IMR-90 (cell line): ENCODE measurements around the gene ENO2. TPM values are rescaled to one million over a fixed set of nuclear protein-coding genes. Genes with fewer than 3 reads are reported as not detected.
"Not testable (repeated sequence)": the region's sequence is repeated elsewhere in the genome, so short reads cannot be mapped to it uniquely, and the experiment has no call there.

Experiments used
- ATAC-seq: fragments of 200-7000 bp; cut with Tn5 transposase; 2 replicates; pipeline ENCODE4 v1.9.1; 2020; ENCODE audit warnings: low read depth, mild to moderate bottlenecking, moderate library complexity
- BruUV-seq: library from RNA; stranded (reverse); fragments of 400-500 nt; replicated peaks from 2 replicates; lab custom pipeline; 2021; lab: Mats Ljungman, UMichigan
- CTCF ChIA-PET: fragments of 300-600 bp; formaldehyde crosslinking; extraction: SDS; loops from one replicate; lab custom pipeline; 2021; ENCODE audit warnings: antibody characterized with exemption; lab: Yijun Ruan, JAX
- POLR2A ChIA-PET: fragments of 300-600 bp; sonication (Branson Sonifier 250); formaldehyde crosslinking; loops from one replicate; lab custom pipeline; 2022; ENCODE audit warnings: antibody characterized with exemption; ENCODE audit not compliant: unreplicated experiment; lab: Charles Lee
- DNase-seq: peaks from one replicate; pipeline ENCODE4 v3.0.0; 2013
- H2AFZ ChIP-seq: replicated peaks from 2 replicates; pipeline ENCODE3; 2013; ENCODE audit warnings: low read length, mild to moderate bottlenecking; ENCODE audit not compliant: poor library complexity
- H2AK5ac ChIP-seq: 2 replicates; pipeline ENCODE4 v1.6.1; 2013; ENCODE audit warnings: low read depth, low read length, inconsistent platforms
- H2AK9ac ChIP-seq: replicated peaks from 2 replicates; pipeline ENCODE3; 2013; ENCODE audit warnings: mild to moderate bottlenecking, low read depth, low read length, moderate library complexity; ENCODE audit not compliant: poor library complexity
- H2BK120ac ChIP-seq: 2 replicates; pipeline ENCODE4 v1.6.1; 2013; ENCODE audit warnings: low read depth, low read length, inconsistent platforms
- H2BK15ac ChIP-seq: 3 replicates; pipeline ENCODE4 v1.6.1; 2013; ENCODE audit warnings: low read depth, low read length, inconsistent platforms
- H2BK20ac ChIP-seq: 2 replicates; pipeline ENCODE4 v1.6.1; 2013; ENCODE audit warnings: low read depth, mild to moderate bottlenecking, inconsistent platforms, low read length, moderate library complexity
- H2BK5ac ChIP-seq: 2 replicates; pipeline ENCODE4 v1.6.1; 2013; ENCODE audit warnings: mild to moderate bottlenecking, low read depth, low read length, inconsistent platforms; ENCODE audit not compliant: poor library complexity, severe bottlenecking
- H3K14ac ChIP-seq: replicated peaks from 2 replicates; pipeline ENCODE4 v1.6.1; 2013; ENCODE audit warnings: low read depth, low read length, inconsistent platforms
- H3K18ac ChIP-seq: 2 replicates; pipeline ENCODE4 v1.6.1; 2013; ENCODE audit warnings: low read depth, low read length, control low read depth
- H3K23ac ChIP-seq: 2 replicates; pipeline ENCODE4 v1.6.1; 2013; ENCODE audit warnings: low read depth, low read length, inconsistent platforms
- H3K27ac ChIP-seq: 2 replicates; pipeline ENCODE4 v1.5.1; 2013; ENCODE audit warnings: mild to moderate bottlenecking, control low read depth, low read length; ENCODE audit not compliant: insufficient read depth
- H3K27me3 ChIP-seq: 2 replicates; pipeline ENCODE4 v1.6.1; 2013; ENCODE audit warnings: low read length; ENCODE audit not compliant: control insufficient read depth, insufficient read depth
- H3K36me3 ChIP-seq: 2 replicates; pipeline ENCODE4 v1.6.1; 2013; ENCODE audit warnings: low read length, mixed read lengths; ENCODE audit not compliant: control insufficient read depth, insufficient read depth
- H3K4ac ChIP-seq: 2 replicates; pipeline ENCODE4 v1.6.1; 2013; ENCODE audit warnings: low read depth, low read length, inconsistent platforms
- H3K4me1 ChIP-seq: 2 replicates; pipeline ENCODE4 v1.6.1; 2013; ENCODE audit warnings: low read length, mixed read lengths; ENCODE audit not compliant: control insufficient read depth, insufficient read depth
- H3K4me2 ChIP-seq: 2 replicates; pipeline ENCODE4 v1.6.1; 2013; ENCODE audit warnings: low read depth, mild to moderate bottlenecking, control low read depth, low read length, moderate library complexity
- H3K4me3 ChIP-seq: 2 replicates; pipeline ENCODE4 v1.5.1; 2013; ENCODE audit warnings: low read depth, mild to moderate bottlenecking, control low read depth, low read length, moderate library complexity; ENCODE audit not compliant: insufficient read depth
- H3K56ac ChIP-seq: 2 replicates; pipeline ENCODE4 v1.6.1; 2013; ENCODE audit warnings: low read length, inconsistent platforms; ENCODE audit not compliant: insufficient read depth; ENCODE audit errors: extremely low read depth
- H3K79me1 ChIP-seq, 2 experiments: 2 replicates each; pipeline ENCODE4 v1.6.1; 2013; ENCODE audit warnings: low read length in 2 of 2, inconsistent platforms in 1 of 2, low read depth in 1 of 2
- H3K9ac ChIP-seq: 2 replicates; pipeline ENCODE4 v1.6.1; 2013; ENCODE audit warnings: low read depth, low read length, control low read depth
- H3K9me1 ChIP-seq: 2 replicates; pipeline ENCODE4 v1.6.1; 2013; ENCODE audit warnings: low read length, inconsistent platforms; ENCODE audit not compliant: insufficient read depth
- H3K9me3 ChIP-seq: 2 replicates; pipeline ENCODE4 v1.6.1; 2013; ENCODE audit warnings: low read length; ENCODE audit not compliant: control insufficient read depth, insufficient read depth
- H4K20me1 ChIP-seq: 2 replicates; pipeline ENCODE4 v1.6.1; 2013; ENCODE audit warnings: low read length, inconsistent platforms; ENCODE audit not compliant: insufficient read depth
- H4K5ac ChIP-seq: 2 replicates; pipeline ENCODE4 v1.6.1; 2013; ENCODE audit warnings: mild to moderate bottlenecking, low read depth, low read length, control low read depth
- H4K8ac ChIP-seq, 2 experiments: 2 replicates each; pipeline ENCODE4 v1.6.1; 2013; ENCODE audit warnings: low read depth in 2 of 2, low read length in 2 of 2, control low read depth in 1 of 2, inconsistent platforms in 1 of 2
- H4K91ac ChIP-seq: 2 replicates; pipeline ENCODE4 v1.6.1; 2013; ENCODE audit warnings: low read depth, low read length, inconsistent platforms; ENCODE audit not compliant: insufficient read depth
- WGBS, 2 experiments: methylation state at CpG; one replicate each; pipeline versions ENCODE4 v1.1.5 to v1.1.7; 2013; ENCODE audit warnings: missing lambda C conversion rate in 2 of 2; ENCODE audit not compliant: insufficient read length in 1 of 2; ENCODE audit errors: extremely low coverage in 2 of 2; 5-methylcytosine and 5-hydroxymethylcytosine counted together
- dilution Hi-C: fragments of 300-500 bp; cut with HindIII; formaldehyde crosslinking; loops from one replicate; pipeline ENCODE4 v1.14.3; 2018; ENCODE audit warnings: low sequenced_read_pairs; ENCODE audit not compliant: unreplicated experiment
- in situ Hi-C: fragments of 300-500 bp; cut with MboI; formaldehyde crosslinking; loops from 3 replicates; pipeline ENCODE4 v1.14.3; 2019; ENCODE audit warnings: low sequenced_read_pairs, inconsistent platforms, mixed read lengths
- intact Hi-C: fragments of 100-400 bp; cut with micrococcal nuclease; formaldehyde crosslinking; loops from 2 replicates; pipeline ENCODE4 v1.10.0; 2022
- polyA plus RNA-seq, 3 experiments: library from polyadenylated mRNA; depleted of rRNA; stranded (reverse); fragments of >200 nt; gene quantifications; 2 replicates each; pipeline ENCODE4 v1.2.3, GENCODE V29; 2012; ENCODE audit warnings: low replicate concordance in 1 of 3
- total RNA-seq: library from RNA; depleted of rRNA; stranded (reverse); fragments of >200 nt; gene quantifications from 2 replicates; pipeline ENCODE4 v1.2.3, GENCODE V29; 2012

The ENO2 gene
- total and polyA plus RNA-seq, 2 of the 4 experiments (the other 2 are of a cell fraction) = 28.3 to 92.8 TPM

- H3K4me1 ChIP-seq = peaks cover 15% of the 10 kb centered on the region
- H2AK5ac ChIP-seq = peak overlapping the region; percentile 80; the same call in 1 of the 2 replicates
- BruUV-seq, DNase-seq, ATAC-seq, H3K56ac ChIP-seq, H3K9me3 ChIP-seq, H2AK9ac ChIP-seq, H3K27me3 ChIP-seq, H2BK20ac ChIP-seq, H3K9me1 ChIP-seq, POLR2A ChIA-PET, in situ Hi-C loops, dilution Hi-C loops, H2BK15ac ChIP-seq: not testable (repeated sequence)
- H4K5ac ChIP-seq = peak overlapping the region; percentile 77
- peak overlapping the region; percentile 75; the same call in 1 of the 2 replicates for H3K18ac ChIP-seq
- peaks cover 36% of the 10 kb centered on the region for H4K20me1 ChIP-seq
- peaks cover 31% of the 10 kb centered on the region for H3K36me3 ChIP-seq
- H3K27ac ChIP-seq = peak overlapping the region; percentile 83
- H3K4me3 ChIP-seq = peak overlapping the region; percentile 83
- H4K91ac ChIP-seq = 0 out of 2 replicates have a peak overlapping the region, but pooled peaks have one; percentile 76
- H4K8ac ChIP-seq = peak overlapping the region; percentile 1 to 86; a peak in 1 of 4 replicates
- H2BK5ac ChIP-seq = peak overlapping the region; percentile 74
- peaks cover 32 to 59% of the 10 kb centered on the region in 2 experiments for H3K79me1 ChIP-seq
- intact Hi-C loops = loop anchor here (5.0 kb wide), 1 partner anchor 238 kb away; no protein-coding TSS in a partner anchor
- H3K4ac ChIP-seq = peak overlapping the region; percentile 82
- H3K4me2 ChIP-seq = peak overlapping the region; percentile 98
- H3K9ac ChIP-seq = peak overlapping the region; percentile 77
- peak overlapping the region; percentile 86 for H3K14ac ChIP-seq
- H2AFZ ChIP-seq = peak overlapping the region; percentile 96
- CTCF ChIA-PET = interaction anchor here (2.4 to 3.0 kb wide), 2 partner anchors 17 to 22 kb away, joined by 10 to 17 read pairs; partner anchors contain the start of genes CDCA3 and USP5
- H3K23ac ChIP-seq = peak overlapping the region; percentile 93; the same call in 1 of the 2 replicates
- peak overlapping the region; percentile 78; the same call in 1 of the 2 replicates for H2BK120ac ChIP-seq
- WGBS, 2 experiments = 90% methylated on average over 2 of the region's 9 CpGs; no CpG with 5 or more reads in 1 of the 2 experiments
Measured at GRCh38 chr12:6874015-6874368, 40.4 kb upstream of the ENO2 start.

DNA sequence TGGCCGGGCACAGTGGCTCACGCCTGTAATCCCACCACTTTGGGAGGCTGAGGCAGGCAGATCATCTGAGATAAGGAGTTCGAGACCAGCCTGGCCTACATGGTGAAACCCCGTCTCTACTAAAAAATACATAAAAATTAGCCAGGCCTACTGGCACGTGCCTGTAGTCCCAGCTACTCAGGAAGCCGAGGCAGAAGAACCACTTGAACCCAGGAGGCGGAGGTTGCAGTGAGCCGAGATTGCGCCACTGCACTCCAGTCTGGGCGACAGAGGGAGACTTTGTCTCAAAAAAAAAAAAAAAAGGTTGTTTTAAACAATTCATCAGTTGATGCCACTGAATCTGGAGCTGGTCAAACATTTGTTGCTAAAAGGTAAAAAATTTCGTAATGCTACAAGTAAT is 34.6 kb upstream of the ENO2 start:
- in situ Hi-C loops, H3K4ac ChIP-seq, H2BK20ac ChIP-seq, H2AFZ ChIP-seq, H3K14ac ChIP-seq, H3K4me1 ChIP-seq, H3K23ac ChIP-seq, H3K27ac ChIP-seq, H3K4me3 ChIP-seq, CTCF ChIA-PET, DNase-seq, ATAC-seq, BruUV-seq, H3K9me1 ChIP-seq, H3K18ac ChIP-seq, H2BK120ac ChIP-seq, H3K4me2 ChIP-seq, H4K91ac ChIP-seq, H2AK9ac ChIP-seq, H3K79me1 ChIP-seq, H4K20me1 ChIP-seq, H4K8ac ChIP-seq, H2BK15ac ChIP-seq, dilution Hi-C loops, H3K56ac ChIP-seq, intact Hi-C loops, H4K5ac ChIP-seq, H3K9ac ChIP-seq, H3K27me3 ChIP-seq, H2AK5ac ChIP-seq, H2BK5ac ChIP-seq, H3K9me3 ChIP-seq: not testable (repeated sequence)
- WGBS, 2 experiments = 89% methylated on average over 4 of the region's 11 CpGs; no CpG with 5 or more reads in 1 of the 2 experiments
- POLR2A ChIA-PET = interaction anchor here (1.1 kb wide), 1 partner anchor 11 kb away, joined by 9 read pairs; no protein-coding TSS in a partner anchor
- H3K36me3 ChIP-seq = peaks cover 19% of the 10 kb centered on the region
